Measurements from ENCODE around the gene EFEMP1.

GRCh38 chr2:55966401-55967118 is 43.0 kb upstream of the EFEMP1 start:
- TF ChIP-seq CTCF (conservative IDR thresholded peaks at IDR 0.05) (no peak), EZH2 (IDR thresholded peaks at IDR 0.05; ENCODE audit: low read depth) (no peak)

Measured in PC-9 (cell line).